Heart left ventricle (tissue), 16 donors: Measurements from ENCODE around the gene TMPRSS5. TPM values are rescaled to one million over a fixed set of nuclear protein-coding genes. Genes with fewer than 3 reads are reported as not detected.

Experiments
- ATAC-seq, 4 donors: fragments of 200-7000 bp; cut with Tn5 transposase; one replicate each; pipeline ENCODE4 v1.9.1; 2020 to 2022; ENCODE audit warnings: moderate library complexity in 4 of 4, mild to moderate bottlenecking in 3 of 4, moderate number of reproducible peaks in 1 of 4
- DNase-seq, 5 donors: peaks; one replicate each; pipeline ENCODE4 v3.0.0-alpha.2; 2020
- H3K27ac ChIP-seq, 12 donors: fragments of 200-600 bp; sonication (generic) in 4 of 12; one replicate each; pipeline versions ENCODE4 v1.5.0 to v1.8.0; 2016 to 2022; ENCODE audit warnings: mild to moderate bottlenecking in 2 of 12
- H3K27me3 ChIP-seq, 9 donors: fragments of 200-600 bp; sonication (generic) in 2 of 9; one replicate each; pipeline versions ENCODE4 v1.5.1 to v1.8.0; 2016 to 2022; ENCODE audit warnings: mild to moderate bottlenecking in 3 of 9
- H3K36me3 ChIP-seq, 9 donors: fragments of 200-600 bp; sonication (generic) in 2 of 9; one replicate each; pipeline versions ENCODE4 v1.5.0 to v1.8.0; 2018 to 2022; ENCODE audit warnings: mild to moderate bottlenecking in 2 of 9
- H3K4me1 ChIP-seq, 12 donors: fragments of 200-600 bp; sonication (generic) in 4 of 12; one replicate each; pipeline versions ENCODE4 v1.5.0 to v1.8.0; 2016 to 2022; ENCODE audit warnings: mild to moderate bottlenecking in 3 of 12
- H3K4me3 ChIP-seq, 12 donors: fragments of 200-600 bp; sonication (generic) in 4 of 12; one replicate each; pipeline versions ENCODE4 v1.5.0 to v1.8.0; 2017 to 2022; ENCODE audit warnings: mild to moderate bottlenecking in 9 of 12, moderate library complexity in 4 of 12
- H3K9me3 ChIP-seq, 12 donors: fragments of 200-600 bp; sonication (generic) in 4 of 12; one replicate each; pipeline versions ENCODE4 v1.5.0 to v1.8.0; 2016 to 2022; ENCODE audit warnings: mild to moderate bottlenecking in 1 of 12
- CTCF ChIP-seq, 12 donors: fragments of 200-600 bp; sonication (generic) in 4 of 12; IDR thresholded peaks; one replicate each; pipeline versions ENCODE4 v1.5.0 to v1.8.0; 2018 to 2022; ENCODE audit warnings: antibody characterized with exemption in 12 of 12, mild to moderate bottlenecking in 5 of 12
- POLR2A ChIP-seq, 2 donors: fragments of 450-650 bp; IDR thresholded peaks; one replicate each; pipeline ENCODE4 v1.6.1; 2017; ENCODE audit warnings: antibody characterized with exemption in 2 of 2, mild to moderate bottlenecking in 2 of 2, moderate library complexity in 2 of 2
- WGBS, 4 donors: extraction: QIAGEN DNeasy Blood & Tissue Kit in 2 of 4; methylation state at CpG; one replicate each; pipeline versions ENCODE4 v1.1.5 to v1.1.7; 2013 to 2018; 5-methylcytosine and 5-hydroxymethylcytosine counted together
- intact Hi-C, 10 donors: fragments of 100-400 bp; cut with DNase I; formaldehyde crosslinking; loops; one replicate each; pipeline versions ENCODE4 v1.11.1 to v1.14.2; 2022
- polyA plus RNA-seq, 2 donors: library from polyadenylated mRNA; stranded (reverse); fragments of 200-250 nt; gene quantifications; one replicate each; pipeline ENCODE4 v1.2.3, GENCODE V29; 2013
- total RNA-seq, 9 donors: library from RNA; depleted of rRNA in 2 of 9; stranded (reverse); fragments of >200 nt in 2 of 9; fragmentation: NEBNext Ultra II Directional in 3 of 9; extraction: Animal tissue kit (Norgen Biotek cat#: 25700) in 3 of 9; gene quantifications; one replicate each; pipeline versions ENCODE4 v1.1.0 to v1.2.4, GENCODE V29; 2016 to 2023
- donor health status: ischemic (EF 13 %, LVEDD 7.1; RV severe dilation, severe dysfunction).
- donor health status: healthy with polysubstance abuse.
- donor health status: DM: no; HTN: yes; CAD: no.
- donor health status: DM: no; HTN: no; CAD: no.
- donor health status: ischemic (EF 25% LVEDD 6.9; RV normal size, moderate dysfunction).
- donor health status: ischemic (EF 25% LVEDD 5.7; RV mildly dilated, moderate dysfunction).
- donor health status: healthy.
- donor health status: DM: yes; HTN: yes; CAD: no.
- donor health status: ischemic (EF 35%, LVEDD 5.7; RV mildly dilated, moderate dysfunction).
- donor health status: nonischemic (EF 11% LVEDD 7.7; RV severe dilation, severe dysfunction).
- donor health status: DM: yes; HTN: yes; CAD: no.
- donor health status: PGD.
- donor health status: ischemic (EF 29% LVEDD 5.4; RV normal size, mild dysfunction).
- donor health status: nonischemic (EF 23%, LVEDD 6.1; RV moderate dilation, normal function).

TMPRSS5 gene
- total and polyA plus RNA-seq, 11 donors, result 0.15 to 1.2 (median 0.47) TPM; not detected in 1

- ATAC-seq (no peak), DNase-seq (no peak)
- Histone ChIP-seq H3K9me3 (no peaks in the 10 kb centered on the region), H3K4me3 (no peak overlapping the region), H3K4me1 (peaks cover 0 to 4% (median 0%) of the 10 kb centered on the region in 12 donors), H3K27ac (no peak overlapping the region), H3K27me3 (no peaks in the 10 kb centered on the region), H3K36me3 (no peaks in the 10 kb centered on the region)
- 96 to 100% (median 99%) methylated on average over 1 of the region's 1 CpG for WGBS, 4 donors
- intact Hi-C loops, result no loop called here
- TF ChIP-seq CTCF (IDR thresholded peaks at IDR 0.05), result no peak
- TF ChIP-seq POLR2A (IDR thresholded peaks at IDR 0.05), result no peak
Observed at GRCh38 chr11:113642090-113642489, 64.0 kb downstream of the TMPRSS5 start.

GRCh38 chr11:113638376-113638775, 67.7 kb downstream of the TMPRSS5 start:
- no peak overlapping the region for H3K27ac ChIP-seq
- 86 to 94% (median 88%) methylated on average over 9 of the region's 9 CpGs for WGBS, 4 donors
- no peaks in the 10 kb centered on the region for H3K27me3 ChIP-seq
- TF ChIP-seq CTCF (IDR thresholded peaks at IDR 0.05), result no peak
- TF ChIP-seq POLR2A (IDR thresholded peaks at IDR 0.05), result no peak
- no peak overlapping the region for H3K4me3 ChIP-seq
- ATAC-seq (no peak), DNase-seq (no peak)
- intact Hi-C loops, result no loop called here
- peaks cover 0 to 8% (median 0%) of the 10 kb centered on the region in 12 donors for H3K9me3 ChIP-seq
- H3K36me3 ChIP-seq, result no peaks in the 10 kb centered on the region
- H3K4me1 ChIP-seq, result no peaks in the 10 kb centered on the region

GRCh38 chr11:113637636-113638035, 68.5 kb downstream of the TMPRSS5 start:
- H3K27ac ChIP-seq, result no peak overlapping the region
- no peaks in the 10 kb centered on the region for H3K27me3 ChIP-seq
- H3K4me1 ChIP-seq, result peaks cover 0 to 3% (median 0%) of the 10 kb centered on the region in 12 donors
- TF ChIP-seq POLR2A (IDR thresholded peaks at IDR 0.05) (no peak), CTCF (IDR thresholded peaks at IDR 0.05) (no peak)
- peaks cover 0 to 8% (median 0%) of the 10 kb centered on the region in 12 donors for H3K9me3 ChIP-seq
- ATAC-seq, result no peak
- H3K4me3 ChIP-seq, result no peak overlapping the region
- WGBS, 4 donors, result 52 to 62% (median 59%) methylated on average over 2 of the region's 2 CpGs
- no peak for DNase-seq
- H3K36me3 ChIP-seq, result no peaks in the 10 kb centered on the region
- intact Hi-C loops, result no loop called here

Other genes with a start within 250 kb of the TMPRSS5 start
- gene DRD2, start 230.9 kb downstream of the TMPRSS5 start, total RNA-seq, result under 1 TPM in 1 of 9 donors, not detected in 8; 0.14 TPM
- gene DRD2, start 230.9 kb downstream of the TMPRSS5 start, polyA plus RNA-seq, result under 1 TPM in 1 of 2 donors, not detected in 1; 0.12 TPM
- 10 to 100 TPM in 3 of 9 donors, 1 to 10 TPM in 6; 7.5 to 11.9 (median 9.8) TPM for gene ZW10, start 67.4 kb upstream of the TMPRSS5 start, total RNA-seq
- 10 to 100 TPM in 1 of 2 donors, 1 to 10 TPM in 1; 2.2 to 12.0 TPM for gene ZW10, start 67.4 kb upstream of the TMPRSS5 start, polyA plus RNA-seq
- gene CLDN25, start 73.5 kb upstream of the TMPRSS5 start, total RNA-seq, result not detected
- gene CLDN25, start 73.5 kb upstream of the TMPRSS5 start, polyA plus RNA-seq, result not detected
- 100 to 1,000 TPM in 8 of 9 donors, 10 to 100 TPM in 1; 86.7 to 172 (median 124) TPM for gene USP28, start 169.3 kb upstream of the TMPRSS5 start, total RNA-seq
- gene USP28, start 169.3 kb upstream of the TMPRSS5 start, polyA plus RNA-seq, result 10 to 100 TPM; 28.8 to 86.5 TPM
- not detected for gene HTR3B, start 198.5 kb upstream of the TMPRSS5 start, total RNA-seq
- not detected for gene HTR3B, start 198.5 kb upstream of the TMPRSS5 start, polyA plus RNA-seq